Tibial nerve (tissue), 4 donors: ENCODE data around the gene BMPR1B. TPM values are rescaled to one million over a fixed set of nuclear protein-coding genes. Genes with fewer than 3 reads are reported as not detected.

Source experiments
- DNase-seq, 2 donors: peaks; one replicate each; pipeline ENCODE4 v3.0.0-alpha.2; 2019; ENCODE audit warnings: low spot score in 2 of 2
- H3K27ac ChIP-seq, 4 donors: fragments of 200-600 bp; sonication (generic) in 3 of 4; one replicate each; pipeline ENCODE4 v1.5.1; 2017 to 2019; ENCODE audit warnings: mild to moderate bottlenecking in 1 of 4
- H3K27me3 ChIP-seq, 2 donors: fragments of 200-600 bp; sonication (generic) in 1 of 2; one replicate each; pipeline versions ENCODE4 v1.5.1 to v1.6.0; 2017 to 2019
- H3K36me3 ChIP-seq, 3 donors: fragments of 200-600 bp; sonication (generic); one replicate each; pipeline ENCODE4 v1.5.1; 2018 to 2019
- H3K4me1 ChIP-seq, 4 donors: fragments of 200-600 bp; sonication (generic) in 3 of 4; one replicate each; pipeline ENCODE4 v1.5.1; 2017 to 2019
- H3K4me3 ChIP-seq, 4 donors: fragments of 200-600 bp; sonication (generic) in 3 of 4; one replicate each; pipeline ENCODE4 v1.5.1; 2017 to 2019; ENCODE audit warnings: mild to moderate bottlenecking in 1 of 4, moderate library complexity in 1 of 4
- H3K9me3 ChIP-seq, 4 donors: fragments of 200-600 bp; sonication (generic) in 3 of 4; one replicate each; pipeline ENCODE4 v1.5.1; 2017 to 2019
- CTCF ChIP-seq, 5 experiments: fragments of 200-600 bp in 3 of 5; fragments of 450-650 bp in 2 of 5; sonication (generic) in 3 of 5; IDR thresholded peaks; one replicate each; pipeline ENCODE4 v1.5.1; 2016 to 2019; ENCODE audit warnings: antibody characterized with exemption in 5 of 5, mild to moderate bottlenecking in 3 of 5, moderate library complexity in 2 of 5
- EP300 ChIP-seq, 2 donors: sonication (generic); formaldehyde crosslinking; IDR thresholded peaks; one replicate each; pipeline ENCODE4 v1.6.1; 2017; ENCODE audit warnings: antibody characterized with exemption in 2 of 2, mild to moderate bottlenecking in 1 of 2
- POLR2A ChIP-seq, 2 donors: fragments of 450-650 bp; IDR thresholded peaks; one replicate each; pipeline ENCODE4 v1.6.1; 2017; ENCODE audit warnings: antibody characterized with exemption in 2 of 2, mild to moderate bottlenecking in 2 of 2, moderate library complexity in 2 of 2
- WGBS, 2 donors: methylation state at CpG; one replicate each; pipeline ENCODE4 v1.1.5; 2018; 5-methylcytosine and 5-hydroxymethylcytosine counted together
- total RNA-seq, 4 donors: library from RNA; depleted of rRNA; stranded (reverse); fragments of >200 nt; gene quantifications; one replicate each; pipeline ENCODE4 v1.1.0, GENCODE V29; 2016

The BMPR1B gene
- total RNA-seq, 4 donors from 2014 or later, result 9.3 to 32.1 (median 26.1) TPM

DNA sequence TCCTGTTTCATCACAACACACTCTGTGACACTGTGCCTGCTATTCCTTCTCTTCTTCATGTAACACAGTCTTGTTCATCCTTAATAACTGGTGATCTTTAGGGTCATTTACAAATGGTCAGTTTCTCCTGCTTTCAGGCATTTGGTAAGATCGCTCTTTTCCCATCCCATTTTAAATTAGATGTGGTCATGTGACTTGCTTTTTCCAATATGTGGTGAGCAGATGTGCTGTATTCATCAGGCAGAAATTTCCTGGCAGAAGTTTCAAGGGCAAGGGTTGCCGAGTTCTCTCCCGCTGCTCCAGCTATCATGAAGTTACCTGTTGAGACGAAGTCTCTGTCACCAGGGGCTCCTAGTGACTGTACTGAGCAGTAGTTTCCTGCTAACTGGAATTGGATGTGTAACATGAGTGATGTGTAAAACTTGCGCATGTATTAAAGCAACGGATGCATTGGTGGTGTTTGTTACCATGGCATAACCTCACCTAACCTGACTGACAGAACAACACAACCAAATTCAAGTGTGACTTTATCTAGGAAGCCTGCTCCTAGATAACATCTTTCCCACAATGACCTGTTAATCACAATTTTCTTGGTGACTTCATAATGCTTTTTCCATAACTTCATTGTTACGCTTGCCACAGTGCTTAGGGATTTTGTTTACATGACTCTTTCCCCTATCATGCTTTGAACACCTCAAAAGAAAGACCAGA lies 29.5 kb upstream of the BMPR1B start:
- no peak for TF ChIP-seq CTCF (IDR thresholded peaks at IDR 0.05)
- no peak for TF ChIP-seq EP300 (IDR thresholded peaks at IDR 0.05)
- no peak for TF ChIP-seq POLR2A (IDR thresholded peaks at IDR 0.05)
- H3K4me3 ChIP-seq, result no peak overlapping the region
- peaks cover 0 to 13% (median 2%) of the 10 kb centered on the region in 4 donors for H3K4me1 ChIP-seq
- no peak overlapping the region for H3K27ac ChIP-seq
- H3K9me3 ChIP-seq, result no peaks in the 10 kb centered on the region
- WGBS, 2 donors, result 88 to 91% methylated on average over 7 of the region's 7 CpGs
- H3K36me3 ChIP-seq, result no peaks in the 10 kb centered on the region
- H3K27me3 ChIP-seq, result no peaks in the 10 kb centered on the region
- no peak for DNase-seq

DNA sequence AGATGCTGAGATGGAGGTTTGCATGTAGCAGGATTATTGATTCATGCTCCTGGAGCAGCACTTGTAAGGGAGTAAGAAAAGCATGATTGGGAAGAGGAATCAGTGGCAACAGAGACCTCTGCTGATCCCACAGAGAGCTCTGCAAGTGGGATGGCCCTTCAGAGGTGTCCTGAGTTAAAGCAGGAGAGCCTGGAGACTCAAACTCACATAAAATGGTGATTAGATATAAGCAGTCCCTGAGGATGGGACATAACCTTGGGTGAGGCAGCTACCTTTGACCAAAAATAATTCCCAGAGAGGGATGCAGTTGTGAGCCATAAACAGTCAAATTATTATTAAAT lies 25.4 kb upstream of the BMPR1B start:
- H3K9me3 ChIP-seq, result no peaks in the 10 kb centered on the region
- H3K4me3 ChIP-seq, result no peak overlapping the region
- no peaks in the 10 kb centered on the region for H3K4me1 ChIP-seq
- H3K27ac ChIP-seq, result no peak overlapping the region
- no peaks in the 10 kb centered on the region for H3K36me3 ChIP-seq
- no peaks in the 10 kb centered on the region for H3K27me3 ChIP-seq
- DNase-seq, result no peak
- TF ChIP-seq EP300 (IDR thresholded peaks at IDR 0.05), result no peak
- TF ChIP-seq POLR2A (IDR thresholded peaks at IDR 0.05), result no peak
- no peak for TF ChIP-seq CTCF (IDR thresholded peaks at IDR 0.05)

GRCh38 chr4:94739741-94740140 lies 18.0 kb upstream of the BMPR1B start:
- no peak for TF ChIP-seq EP300 (IDR thresholded peaks at IDR 0.05)
- no peak for TF ChIP-seq POLR2A (IDR thresholded peaks at IDR 0.05)
- no peak for TF ChIP-seq CTCF (IDR thresholded peaks at IDR 0.05)
- no peaks in the 10 kb centered on the region for H3K4me1 ChIP-seq
- WGBS, 2 donors, result 88 to 91% methylated on average over 6 of the region's 6 CpGs
- no peaks in the 10 kb centered on the region for H3K27me3 ChIP-seq
- H3K4me3 ChIP-seq, result no peak overlapping the region
- H3K36me3 ChIP-seq, result no peaks in the 10 kb centered on the region
- no peaks in the 10 kb centered on the region for H3K9me3 ChIP-seq
- no peak overlapping the region for H3K27ac ChIP-seq
- no peak for DNase-seq

- no peaks in the 10 kb centered on the region for H3K4me1 ChIP-seq
- DNase-seq, result no peak
- no peaks in the 10 kb centered on the region for H3K27me3 ChIP-seq
- WGBS, 2 donors, result 87 to 94% methylated on average over 1 of the region's 1 CpG
- no peak overlapping the region for H3K4me3 ChIP-seq
- no peaks in the 10 kb centered on the region for H3K9me3 ChIP-seq
- H3K27ac ChIP-seq, result no peak overlapping the region
- H3K36me3 ChIP-seq, result no peaks in the 10 kb centered on the region
- TF ChIP-seq CTCF (IDR thresholded peaks at IDR 0.05) (no peak), POLR2A (IDR thresholded peaks at IDR 0.05) (no peak), EP300 (IDR thresholded peaks at IDR 0.05) (no peak)
Observed at GRCh38 chr4:94741304-94741703, 16.5 kb upstream of the BMPR1B start.

GRCh38 chr4:94743838-94744237 lies 13.9 kb upstream of the BMPR1B start:
- DNase-seq, result no peak
- Histone ChIP-seq H3K27ac (no peak overlapping the region), H3K36me3 (no peaks in the 10 kb centered on the region), H3K4me3 (no peak overlapping the region), H3K27me3 (no peaks in the 10 kb centered on the region), H3K4me1 (no peaks in the 10 kb centered on the region), H3K9me3 (no peaks in the 10 kb centered on the region)
- WGBS, 2 donors, result 74 to 80% methylated on average over 3 of the region's 3 CpGs
- TF ChIP-seq CTCF (IDR thresholded peaks at IDR 0.05) (no peak), EP300 (IDR thresholded peaks at IDR 0.05) (no peak), POLR2A (IDR thresholded peaks at IDR 0.05) (no peak)
